NAMALWA (cell line): ENCODE data around the gene GAB2.
A peak's percentile ranks its signal among the peaks of the same experiment; 100 is the strongest.
"Not testable (repeated sequence)": the region's sequence is repeated elsewhere in the genome, so short reads cannot be mapped to it uniquely, and the experiment has no call there.

Experiments used
- DNase-seq: peaks from one replicate; pipeline ENCODE4 v3.0.0-alpha.2; 2015; ENCODE audit warnings: low spot score

Gene GAB2

GRCh38 chr11:78365381-78365792 is 52.2 kb downstream of the GAB2 start:
- DNase-seq = no peak

GRCh38 chr11:78364128-78364751 is 53.4 kb downstream of the GAB2 start:
- no peak for DNase-seq

DNA sequence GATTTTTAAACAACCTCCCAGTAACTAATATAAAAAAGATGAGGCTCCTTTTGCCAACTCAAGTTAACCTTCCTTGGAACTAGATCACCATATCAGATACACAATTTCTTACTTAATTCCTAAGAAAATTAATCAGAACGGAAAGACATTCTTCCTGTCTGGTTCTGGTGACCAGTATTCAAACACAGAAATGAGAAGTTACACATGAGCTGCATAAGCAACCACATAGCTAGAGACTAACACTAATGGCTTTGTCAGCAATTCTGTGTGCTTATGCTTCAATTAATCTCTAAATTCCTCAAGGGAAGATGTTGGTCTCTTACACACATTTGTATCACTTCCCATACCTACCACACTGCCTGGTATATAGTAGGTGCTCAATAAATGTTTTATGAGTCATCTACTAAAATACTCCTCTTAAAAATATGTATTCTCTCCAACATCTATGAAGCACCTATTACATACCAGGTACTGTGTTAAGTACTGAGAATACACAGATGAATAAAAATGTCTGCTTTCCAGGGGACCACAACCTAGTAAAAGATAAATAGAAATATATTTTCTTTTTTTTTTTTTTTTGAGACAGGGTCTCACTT is 54.5 kb downstream of the GAB2 start:
- no peak for DNase-seq

DNA sequence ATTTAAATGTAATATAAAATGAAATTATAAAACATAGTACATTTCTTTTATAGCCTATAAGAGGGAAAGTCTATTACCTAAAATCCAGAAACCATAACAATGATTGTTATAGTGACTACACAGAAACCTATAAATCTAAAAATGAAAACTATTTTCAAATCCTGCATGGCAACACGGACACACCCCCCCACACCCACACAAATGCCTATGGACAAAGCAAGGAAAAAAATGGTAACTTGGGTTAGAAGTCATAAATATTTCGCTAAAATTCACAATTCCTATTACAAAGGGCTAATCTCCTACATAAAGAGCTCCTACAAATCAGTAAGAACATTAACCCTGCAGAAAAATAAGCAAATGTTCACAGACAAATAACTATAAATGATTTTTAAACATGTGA is 56.4 kb downstream of the GAB2 start:
- DNase-seq = no peak

DNA sequence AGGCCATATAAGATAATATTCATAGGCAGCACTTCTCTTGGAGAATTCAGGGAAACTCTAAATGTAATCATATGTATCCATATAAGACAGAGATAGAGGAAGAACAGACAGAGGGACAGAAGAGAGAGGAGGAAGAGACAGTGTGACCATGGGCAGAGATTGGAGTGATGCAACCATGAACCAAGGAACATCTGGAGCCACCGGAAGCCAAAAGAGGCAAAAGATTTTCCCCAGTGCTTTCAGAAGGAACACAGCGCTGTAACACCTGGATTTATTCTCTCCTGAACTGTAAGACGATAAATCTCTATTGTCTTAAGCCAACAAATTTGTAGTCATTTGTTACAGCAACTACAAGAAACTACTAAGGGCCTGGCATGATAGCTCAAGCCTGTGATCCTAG is 57.7 kb downstream of the GAB2 start:
- no peak for DNase-seq

DNA sequence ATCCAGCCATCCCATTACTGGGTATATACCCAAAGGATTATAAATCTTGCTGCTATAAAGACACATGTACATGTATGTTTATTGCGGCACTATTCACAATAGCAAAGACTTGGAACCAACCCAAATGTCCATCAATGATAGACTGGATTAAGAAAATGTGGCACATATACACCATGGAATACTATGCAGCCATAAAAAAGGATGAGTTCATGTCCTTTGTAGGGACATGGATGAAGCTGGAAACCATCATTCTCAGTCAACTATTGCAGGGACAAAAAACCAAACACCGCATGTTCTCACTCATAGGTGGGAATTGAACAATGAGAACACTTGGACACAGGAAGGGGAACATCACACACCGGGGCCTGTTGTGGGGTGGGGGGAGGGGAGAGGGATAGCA is 59.7 kb downstream of the GAB2 start:
- DNase-seq = not testable (repeated sequence)

GRCh38 chr11:78357425-78357824 is 60.2 kb downstream of the GAB2 start:
- DNase-seq = not testable (repeated sequence)

- DNase-seq = not testable (repeated sequence)
Observed at GRCh38 chr11:78355742-78356141, 61.9 kb downstream of the GAB2 start.

- no peak for DNase-seq
Observed at GRCh38 chr11:78355309-78355705, 62.3 kb downstream of the GAB2 start.

DNA sequence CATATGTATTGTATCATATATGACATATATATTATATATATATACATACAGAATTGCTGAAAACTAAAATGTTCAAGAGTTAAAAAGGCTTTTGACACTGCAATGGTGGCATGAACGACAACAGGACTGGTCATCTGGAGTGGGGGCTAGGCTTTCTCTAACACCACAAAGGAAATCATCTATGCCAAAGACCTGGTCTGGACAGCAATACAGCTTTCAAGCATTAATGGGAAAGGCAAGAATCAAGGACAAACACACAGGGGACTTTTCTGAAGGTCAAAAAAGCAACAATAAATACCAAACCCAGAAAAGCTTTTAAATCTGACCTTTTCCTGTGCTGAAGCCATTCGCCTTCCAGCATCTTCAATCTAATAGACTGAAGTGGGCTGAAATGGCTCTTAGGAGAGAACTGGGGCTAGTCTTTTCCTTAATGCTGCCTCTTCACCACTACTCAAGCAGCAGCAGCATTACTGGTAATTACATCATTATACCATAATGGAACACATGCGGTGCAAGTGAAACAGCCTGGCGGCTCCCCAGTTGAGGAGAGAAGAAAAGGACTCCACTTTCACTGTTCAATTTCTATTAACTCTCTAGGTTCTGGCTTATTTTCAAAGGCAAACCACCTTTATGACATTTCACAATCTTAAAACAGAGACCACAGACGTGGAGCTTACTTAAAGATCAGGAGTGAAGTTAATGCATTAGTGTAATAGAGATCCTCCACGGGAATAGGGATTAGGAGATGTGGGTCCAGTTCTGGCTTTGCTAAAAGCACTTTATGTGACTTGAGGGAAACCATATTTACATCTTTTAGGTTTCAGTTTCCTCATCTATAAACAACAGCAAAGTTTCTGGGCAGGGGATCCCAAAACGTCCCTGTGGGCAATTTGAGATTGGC is 63.0 kb downstream of the GAB2 start:
- peak; percentile 28 for DNase-seq

GRCh38 chr11:78351979-78352841 is 65.4 kb downstream of the GAB2 start:
- no peak for DNase-seq

- DNase-seq = no peak
Observed at GRCh38 chr11:78351193-78351592, 66.4 kb downstream of the GAB2 start.

- DNase-seq = peak; percentile 34
Observed at GRCh38 chr11:78350646-78351165, 66.9 kb downstream of the GAB2 start.

DNA sequence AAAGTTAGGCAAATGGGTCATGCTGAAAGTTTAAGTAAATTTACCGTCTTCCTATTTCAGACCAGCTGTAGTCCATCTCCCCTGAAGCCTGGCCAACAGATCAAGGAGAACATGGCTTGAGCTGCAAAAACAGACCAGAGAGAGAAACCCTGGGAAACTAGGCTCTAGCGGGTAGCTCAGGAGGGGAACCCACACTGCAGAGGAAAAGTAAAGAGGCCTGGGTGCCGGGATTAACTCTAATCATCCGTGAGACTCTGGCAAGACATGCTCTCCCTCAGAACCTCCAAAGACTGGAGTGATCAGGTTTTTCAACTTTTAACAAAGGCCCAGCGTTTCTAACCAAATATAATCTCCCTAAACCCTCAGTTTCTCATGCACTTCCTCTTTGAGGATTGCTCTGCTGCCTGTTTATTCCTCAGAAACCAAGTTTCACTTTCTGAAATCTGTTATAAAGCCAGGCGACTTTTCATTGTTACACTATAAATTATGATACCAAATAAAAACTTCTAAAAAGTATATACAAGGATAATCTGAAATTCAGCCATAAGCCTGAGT is 67.5 kb downstream of the GAB2 start:
- DNase-seq = peak; percentile 47

DNA sequence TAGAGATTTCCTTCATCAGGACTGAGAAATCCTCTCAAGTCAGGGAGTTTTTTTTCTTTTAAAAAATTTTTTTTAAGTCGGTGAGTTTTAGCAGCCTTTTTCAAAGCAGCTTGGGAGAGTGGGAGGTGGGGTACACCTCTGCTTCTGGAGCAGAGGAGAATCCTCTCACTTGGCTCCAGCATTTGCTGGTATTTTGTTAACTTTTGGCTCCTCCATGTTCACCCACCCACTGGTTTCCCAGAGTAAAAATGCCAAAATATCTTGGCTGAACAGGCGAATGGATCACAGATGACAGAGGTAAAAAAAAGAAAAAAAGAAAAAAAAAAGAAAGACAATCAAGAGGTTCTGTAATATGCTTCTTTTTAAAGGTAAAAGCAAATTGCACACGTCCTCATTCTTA is 68.0 kb downstream of the GAB2 start:
- DNase-seq = no peak

GRCh38 chr11:78349114-78349513 is 68.5 kb downstream of the GAB2 start:
- DNase-seq = no peak

- DNase-seq = no peak
Observed at GRCh38 chr11:78347956-78348355, 69.7 kb downstream of the GAB2 start.

DNA sequence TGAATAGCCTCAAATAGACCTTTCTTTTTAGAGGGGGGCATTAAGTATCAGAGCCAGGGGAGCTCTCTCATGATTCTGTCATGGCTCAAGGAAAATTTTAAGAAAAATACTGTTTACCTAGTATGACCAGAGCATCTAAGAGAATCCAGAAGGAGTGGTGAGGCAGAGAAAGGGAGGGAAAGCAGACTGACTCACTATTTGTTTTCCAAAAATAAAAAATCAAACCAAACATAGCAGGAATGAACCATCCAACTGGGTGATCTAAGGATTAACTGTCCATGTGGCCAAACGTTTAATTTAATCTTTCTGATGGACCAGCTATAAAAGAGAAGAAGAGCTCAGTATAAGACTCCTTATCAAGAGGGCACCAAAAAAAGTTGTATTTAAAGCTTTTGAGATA is 70.8 kb downstream of the GAB2 start:
- no peak for DNase-seq

DNA sequence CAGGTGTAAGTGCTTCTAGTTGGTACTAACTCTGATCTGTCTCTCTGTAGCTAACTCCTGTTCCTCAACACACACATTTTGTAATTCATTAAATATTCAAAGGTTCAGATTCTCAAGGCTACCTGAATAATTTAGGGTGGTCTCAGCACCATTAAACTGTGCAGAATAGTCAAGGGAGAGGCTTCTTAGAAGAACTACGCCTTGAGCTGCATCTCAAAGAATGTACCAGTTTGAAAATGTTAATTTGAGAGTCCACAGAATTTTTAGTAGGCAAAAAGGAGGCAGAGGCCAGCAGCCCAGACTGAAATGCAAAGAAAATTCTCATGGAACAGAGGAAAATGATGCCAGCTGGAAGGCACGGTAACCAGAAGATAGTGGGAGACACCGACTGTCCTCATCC is 72.2 kb downstream of the GAB2 start:
- no peak for DNase-seq

DNA sequence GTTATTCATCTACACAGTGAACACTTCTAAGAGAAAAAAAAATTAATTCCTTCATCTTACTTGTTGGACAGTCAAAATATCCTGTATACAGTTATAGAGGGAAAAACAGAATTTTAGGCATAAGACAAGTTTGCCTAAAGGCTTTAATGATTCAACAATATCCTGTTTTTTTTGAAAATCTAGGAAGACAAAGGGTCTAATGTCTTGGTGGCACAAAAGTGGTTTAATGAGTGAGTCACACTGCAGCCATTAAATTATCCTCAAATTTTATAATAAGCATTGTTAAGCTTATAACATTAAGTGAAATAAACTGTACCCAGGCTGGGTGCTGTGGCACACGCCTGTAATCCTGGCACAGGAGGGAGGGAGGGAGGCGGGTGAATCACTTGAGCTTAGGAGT is 72.9 kb downstream of the GAB2 start:
- DNase-seq = no peak

DNA sequence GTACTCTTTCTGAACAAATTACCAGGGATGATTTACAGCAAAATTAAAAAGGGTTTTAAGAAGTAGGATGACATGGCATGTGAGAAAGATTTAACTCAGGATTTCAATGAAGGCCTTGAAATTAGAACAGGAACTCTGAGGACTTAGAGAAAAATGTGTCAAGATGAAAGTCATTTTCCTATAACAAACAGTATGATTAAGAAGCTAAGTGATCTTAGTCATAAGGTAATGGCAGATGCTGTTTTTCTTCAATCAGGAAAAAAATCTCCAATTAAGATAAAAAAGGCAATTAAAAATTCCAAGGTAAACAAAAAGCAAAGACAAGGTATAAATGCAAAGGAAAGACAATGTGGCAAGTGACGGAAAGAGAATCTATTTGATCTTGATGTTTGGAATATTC is 73.5 kb downstream of the GAB2 start:
- DNase-seq = no peak

DNA sequence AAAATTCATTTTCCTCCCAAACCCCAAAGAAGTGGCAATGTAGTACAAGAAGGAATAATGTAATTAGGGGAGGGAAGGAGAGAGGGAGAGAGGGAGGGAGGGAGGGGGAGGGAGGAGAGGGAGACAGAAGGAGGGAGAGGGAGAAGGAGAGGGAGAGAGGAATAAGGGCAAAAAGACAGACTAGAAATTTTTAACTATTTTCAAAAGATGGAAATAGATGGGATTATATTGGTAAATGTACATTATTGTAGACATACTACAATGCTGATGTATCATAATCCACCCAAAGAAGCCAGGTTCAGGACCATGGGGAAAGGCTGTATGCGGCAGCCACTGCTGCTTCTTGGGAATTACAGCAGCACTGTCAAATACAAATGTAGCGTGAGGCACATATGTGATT is 74.3 kb downstream of the GAB2 start:
- DNase-seq = no peak
